HL-60 (cell line): ENCODE measurements around the gene SLC20A1.
A peak's percentile ranks its signal among the peaks of the same experiment; 100 is the strongest.

Source experiments
- DNase-seq, 2 experiments: peaks; one replicate each; pipeline ENCODE4 v3.0.0-alpha.2; 2010 to 2020; ENCODE audit warnings: low read depth in 1 of 2, low spot score in 1 of 2
- H3K27ac ChIP-seq: fragments of 250-450 bp; sonication (Bioruptor Pico); replicated peaks from 2 replicates; pipeline ENCODE4 v1.5.1; 2020; ENCODE audit warnings: mild to moderate bottlenecking, moderate library complexity
- H3K27me3 ChIP-seq: fragments of 250-450 bp; sonication (Bioruptor Pico); 2 replicates; pipeline ENCODE4 v1.5.1; 2021; ENCODE audit warnings: mild to moderate bottlenecking, moderate library complexity; ENCODE audit not compliant: insufficient read depth, poor library complexity, severe bottlenecking
- H3K4me3 ChIP-seq: replicated peaks from 2 replicates; pipeline ENCODE4 v1.5.1; 2011; ENCODE audit warnings: mild to moderate bottlenecking, control low read depth, low read length; ENCODE audit not compliant: insufficient read depth
- CTCF ChIP-seq: IDR thresholded peaks from one replicate; pipeline ENCODE4 v1.5.1; 2011; ENCODE audit warnings: low read length, control low read depth, inconsistent platforms; ENCODE audit not compliant: insufficient read depth
- GABPA ChIP-seq: IDR thresholded peaks from 2 replicates; pipeline ENCODE4 v1.6.1; 2012; ENCODE audit warnings: low read depth
- POLR2AphosphoS5 ChIP-seq: IDR thresholded peaks from 2 replicates; pipeline ENCODE4 v1.6.1; 2012; ENCODE audit warnings: low read depth
- REST ChIP-seq: IDR thresholded peaks from 2 replicates; pipeline ENCODE4 v1.6.1; 2012; ENCODE audit warnings: low read depth; ENCODE audit not compliant: insufficient replicate concordance
- SPI1 ChIP-seq: IDR thresholded peaks from 2 replicates; pipeline ENCODE4 v1.6.1; 2012; ENCODE audit warnings: low read depth, mild to moderate bottlenecking, borderline replicate concordance

Gene SLC20A1

GRCh38 chr2:112694182-112694581 lies 48.4 kb downstream of the SLC20A1 start:
- Histone ChIP-seq H3K27ac (no peak overlapping the region), H3K4me3 (no peak overlapping the region), H3K27me3 (no peaks in the 10 kb centered on the region)
- no peak for DNase-seq
- TF ChIP-seq POLR2AphosphoS5 (no peak), REST (no peak), CTCF (no peak), GABPA (no peak), SPI1 (no peak)

GRCh38 chr2:112698834-112699515 lies 53.2 kb downstream of the SLC20A1 start:
- Histone ChIP-seq H3K27ac (peak overlapping the region; percentile 73), H3K27me3 (no peaks in the 10 kb centered on the region)
- no peak for TF ChIP-seq CTCF
- peak; percentile 80 for TF ChIP-seq SPI1
- no peak for TF ChIP-seq POLR2AphosphoS5

GRCh38 chr2:112699984-112700667 lies 54.4 kb downstream of the SLC20A1 start:
- no peak for TF ChIP-seq GABPA
- no peak; the same call in 1 of the 2 replicates for TF ChIP-seq SPI1
- TF ChIP-seq POLR2AphosphoS5, result no peak; the same call in 1 of the 2 replicates
- no peak for TF ChIP-seq REST
- no peak for TF ChIP-seq CTCF
- peak; percentile 66 to 69 for DNase-seq
- Histone ChIP-seq H3K27me3 (no peaks in the 10 kb centered on the region), H3K27ac (peak overlapping the region; percentile 73), H3K4me3 (no peak overlapping the region)

More at GRCh38 chr2:112698834-112699515, 53.2 kb downstream of the SLC20A1 start:
- DNase-seq, result no peak
- H3K4me3 ChIP-seq, result no peak overlapping the region

- peak overlapping the region; percentile 73 for H3K27ac ChIP-seq
- peak in 1 of 2 experiments; percentile 65 for DNase-seq
- no peak for TF ChIP-seq POLR2AphosphoS5
- TF ChIP-seq REST, result no peak
- peak; percentile 70; the same call in 1 of the 2 replicates for TF ChIP-seq SPI1
- H3K27me3 ChIP-seq, result no peaks in the 10 kb centered on the region
- no peak overlapping the region for H3K4me3 ChIP-seq
Measured at GRCh38 chr2:112701052-112701451, 55.3 kb downstream of the SLC20A1 start.
